HuH-7 (cell line): ENCODE results near the gene TBX19.

Experiments used
- DNase-seq: peaks from one replicate; pipeline ENCODE4 v3.0.0; 2011; ENCODE audit warnings: low spot score

TBX19 gene

DNA sequence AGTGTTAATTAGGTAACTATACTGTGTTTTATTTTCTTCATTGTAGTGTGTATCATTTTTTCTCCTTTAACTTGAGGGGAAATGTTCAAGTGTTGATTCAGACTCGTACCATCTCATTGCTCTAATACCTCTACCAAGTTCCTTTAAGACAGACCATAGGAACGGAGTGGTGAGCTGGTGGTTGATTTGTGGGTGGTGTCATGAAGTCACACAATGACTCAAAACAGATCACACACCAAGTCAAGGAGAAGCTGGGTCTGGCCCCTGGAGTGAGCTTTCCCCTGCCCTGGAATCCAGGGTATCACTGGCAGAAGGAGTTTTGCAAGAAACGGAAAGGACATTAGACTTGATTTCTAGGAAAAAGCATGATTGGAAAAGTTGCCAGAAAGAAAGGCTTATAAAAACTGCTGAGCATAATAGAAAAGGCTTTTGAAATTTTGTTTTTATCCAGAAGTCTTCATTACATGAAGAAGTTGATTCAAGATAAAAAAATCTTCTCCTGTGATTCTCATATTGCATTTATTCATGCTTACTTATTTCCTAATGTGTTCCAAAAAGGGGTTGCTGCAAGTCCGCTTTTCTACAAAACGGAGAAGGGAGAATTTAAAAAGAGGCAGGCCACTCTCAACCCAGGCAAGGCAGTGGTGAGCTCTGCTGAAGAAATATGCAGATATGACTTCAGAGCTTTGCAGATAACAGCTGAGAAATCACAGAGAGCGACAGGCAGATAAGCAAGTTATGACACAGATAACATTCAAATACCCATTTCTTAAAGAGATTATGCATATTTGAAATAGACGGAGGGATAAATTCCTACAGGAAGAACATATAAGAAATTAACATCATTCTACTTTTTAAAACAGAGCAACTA, 79.7 kb downstream of the TBX19 start:
- DNase-seq: no peak

DNA sequence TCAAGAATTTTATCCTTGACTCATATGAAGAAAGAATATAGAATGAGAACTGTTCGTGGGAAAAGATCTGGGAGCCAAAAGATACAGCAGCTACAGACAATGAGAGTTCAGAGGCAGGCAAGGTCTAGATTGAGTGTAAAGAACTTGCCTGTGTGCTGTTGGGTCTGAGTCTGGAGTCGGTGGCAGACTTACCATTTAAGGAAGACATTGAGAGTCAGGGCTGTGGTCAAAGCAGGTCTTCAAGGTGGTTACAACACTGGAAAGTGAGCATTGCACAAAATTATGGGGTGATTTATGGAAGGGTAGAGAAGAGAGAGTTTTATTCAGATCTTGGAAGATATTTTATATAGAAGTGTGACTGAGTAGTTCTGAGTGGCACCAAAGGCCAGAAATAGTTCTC, 80.6 kb downstream of the TBX19 start:
- DNase-seq: no peak

GRCh38 chr1:168362991-168363390, 82.3 kb downstream of the TBX19 start:
- no peak for DNase-seq
